AG04449 (cell line): ENCODE measurements around the gene AJAP1.

ENCODE experiments used
- CTCF ChIA-PET: fragments of 350-600 bp; formaldehyde crosslinking; extraction: SDS; loops from one replicate; lab custom pipeline; 2021; ENCODE audit warnings: antibody characterized with exemption; lab: Yijun Ruan, JAX
- POLR2A ChIA-PET: fragments of 400-600, 350-600 bp; formaldehyde crosslinking; extraction: SDS; loops from one replicate; lab custom pipeline; 2020; ENCODE audit warnings: antibody characterized with exemption, inconsistent platforms; lab: Yijun Ruan, JAX
- DNase-seq: peaks from one replicate; pipeline ENCODE4 v3.0.0-alpha.2; 2010; ENCODE audit warnings: low read depth, low spot score
- H3K4me3 ChIP-seq: 2 replicates; pipeline ENCODE4 v1.5.1; 2011; ENCODE audit warnings: low read depth, mild to moderate bottlenecking, control low read depth, low read length
- CTCF ChIP-seq: IDR thresholded peaks from one replicate; pipeline ENCODE4 v1.5.1; 2011; ENCODE audit warnings: mild to moderate bottlenecking, moderate library complexity, low read length, control low read depth, inconsistent platforms; ENCODE audit not compliant: insufficient read depth; ENCODE audit errors: missing control alignments

The AJAP1 gene

GRCh38 chr1:4687943-4688342 lies 33.5 kb downstream of the AJAP1 start:
- TF ChIP-seq CTCF: no peak
- no peak overlapping the region for H3K4me3 ChIP-seq
- POLR2A ChIA-PET: no interaction called here
- no peak for DNase-seq
- CTCF ChIA-PET: no interaction called here

DNA sequence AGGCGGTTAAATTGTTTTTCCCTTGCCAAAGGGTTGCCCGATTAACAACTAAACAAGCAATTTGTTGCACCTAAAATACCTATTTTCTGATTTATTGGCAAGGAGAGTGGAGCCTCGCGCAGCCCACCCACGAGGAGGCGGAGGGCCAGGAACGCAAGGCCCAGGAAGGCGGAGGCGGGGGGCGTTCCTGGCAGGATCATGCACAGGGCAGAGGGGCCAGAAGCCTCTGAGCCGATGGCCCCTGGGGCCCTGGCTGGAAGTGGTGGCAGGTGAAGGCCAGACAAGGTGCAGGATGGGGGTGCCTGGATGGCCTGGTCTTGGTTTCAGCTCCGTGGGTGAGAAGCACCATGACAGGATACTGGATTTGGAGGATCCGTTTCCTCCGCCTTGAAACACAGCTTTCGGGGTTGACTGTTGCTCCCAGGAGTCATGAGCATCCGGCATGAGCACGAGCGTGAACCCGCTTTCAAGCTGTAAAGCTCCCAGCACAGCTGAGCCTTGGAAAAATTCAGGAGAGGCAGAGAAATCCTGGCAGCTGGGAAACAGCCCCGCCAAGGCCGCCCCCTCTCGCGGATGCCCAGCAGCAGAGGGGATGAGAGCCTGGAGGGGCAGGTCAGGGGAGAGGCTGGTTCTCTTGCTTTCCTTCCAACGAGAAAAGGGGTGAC lies 35.0 kb downstream of the AJAP1 start:
- CTCF ChIA-PET: no interaction called here
- no peak for TF ChIP-seq CTCF
- no peak for DNase-seq
- no peak overlapping the region for H3K4me3 ChIP-seq
- POLR2A ChIA-PET: no interaction called here

- H3K4me3 ChIP-seq: no peak overlapping the region
- TF ChIP-seq CTCF: no peak
- DNase-seq: no peak
- ChIA-PET POLR2A (no interaction called here), CTCF (no interaction called here)
Observed at GRCh38 chr1:4689941-4690635, 35.7 kb downstream of the AJAP1 start.

DNA sequence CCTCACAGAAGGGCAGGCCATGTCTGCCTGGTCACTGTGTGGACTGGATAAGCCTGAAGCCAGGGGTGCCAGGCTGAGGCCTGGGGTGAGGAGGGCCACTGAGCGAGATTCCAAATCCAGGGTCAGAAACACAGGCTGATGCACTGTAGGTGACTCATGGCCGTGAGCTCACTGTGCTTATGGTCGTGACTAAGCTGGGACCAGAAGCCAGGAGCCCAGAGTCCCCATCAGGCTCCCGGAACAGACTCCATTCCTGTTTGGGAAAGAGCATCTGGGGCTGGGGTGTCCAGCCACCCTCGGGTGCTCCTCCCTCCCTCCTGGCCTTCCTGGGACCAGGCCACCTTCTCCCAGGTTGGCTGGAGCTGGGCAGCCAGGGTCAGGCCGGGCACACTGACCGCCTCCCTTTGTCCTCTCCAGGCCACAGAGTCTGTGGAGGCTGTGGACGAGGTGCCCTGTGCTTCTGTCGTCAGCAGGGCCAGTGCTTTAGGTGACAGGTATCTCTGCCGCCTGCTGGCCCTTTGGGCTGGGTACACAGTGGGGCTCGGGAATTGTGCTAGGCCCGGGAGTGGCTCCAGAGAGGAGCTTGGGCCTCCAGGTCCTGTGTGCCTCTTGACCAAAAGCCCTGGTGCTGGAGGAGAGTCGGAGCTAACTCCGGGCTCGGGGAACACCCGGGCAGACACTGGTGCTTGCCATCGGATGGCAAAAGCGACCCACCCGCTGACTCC lies 36.7 kb downstream of the AJAP1 start:
- CTCF ChIA-PET: no interaction called here
- no peak for DNase-seq
- H3K4me3 ChIP-seq: no peak overlapping the region
- POLR2A ChIA-PET: no interaction called here
- TF ChIP-seq CTCF: no peak

DNA sequence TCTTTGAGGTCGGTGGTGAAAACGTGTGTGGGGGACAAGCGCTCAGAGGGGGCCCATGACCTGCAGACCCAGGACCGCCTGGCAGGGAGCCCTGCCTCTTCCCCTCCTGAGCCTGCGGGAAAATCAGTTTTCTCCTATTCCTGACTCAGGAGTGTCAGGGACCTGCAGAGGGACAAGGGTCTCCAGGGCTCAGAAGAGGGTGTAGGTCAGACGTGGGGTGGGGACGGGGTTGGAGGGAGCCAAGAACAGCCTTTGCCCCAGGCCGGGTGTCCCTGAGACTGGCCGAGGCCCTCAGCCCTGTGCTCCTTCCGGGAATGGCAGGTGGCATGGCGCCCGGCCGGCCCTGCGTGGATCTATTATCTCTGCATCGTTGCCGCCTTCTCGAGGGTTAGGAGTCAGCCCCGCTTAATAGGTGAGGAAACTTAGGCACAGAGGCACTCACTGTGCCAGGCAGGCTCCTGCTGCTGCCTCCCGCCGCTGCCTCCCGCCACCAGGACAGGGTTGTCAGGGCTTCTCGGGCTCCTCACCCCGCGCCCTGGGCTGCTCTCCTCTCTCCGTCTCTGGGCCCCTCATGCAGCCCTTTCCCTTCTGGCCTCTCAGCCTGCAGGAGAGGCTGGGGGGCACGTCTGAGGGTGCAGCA lies 37.5 kb downstream of the AJAP1 start:
- ChIA-PET POLR2A (no interaction called here), CTCF (no interaction called here)
- no peak for DNase-seq
- TF ChIP-seq CTCF: no peak
- no peak overlapping the region for H3K4me3 ChIP-seq

DNA sequence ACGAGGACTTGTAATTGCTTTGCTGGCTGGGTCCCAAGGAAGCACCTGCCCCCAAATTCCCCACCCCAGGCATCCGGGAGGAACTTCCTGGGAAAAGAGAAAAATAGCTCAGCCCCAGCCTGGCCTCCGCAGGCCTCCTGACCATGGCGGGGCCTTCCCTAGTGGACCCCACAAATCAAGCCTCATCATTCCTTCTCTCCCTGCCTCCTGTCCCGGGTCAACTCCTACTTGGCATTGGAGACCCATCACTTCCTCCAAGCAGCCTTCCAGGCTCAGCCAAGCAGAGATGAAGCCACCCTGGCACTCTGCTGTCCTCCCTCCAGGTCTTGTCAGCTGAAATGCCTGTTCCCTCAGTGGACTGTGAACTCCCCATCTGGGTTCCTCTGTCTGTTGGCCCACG lies 38.0 kb downstream of the AJAP1 start:
- CTCF ChIA-PET: no interaction called here
- TF ChIP-seq CTCF: no peak
- H3K4me3 ChIP-seq: no peak overlapping the region
- DNase-seq: no peak
- POLR2A ChIA-PET: no interaction called here
